IPS-20b (cell line): Measurements from ENCODE around the gene TMCO4.
A peak's percentile ranks its signal among the peaks of the same experiment; 100 is the strongest.

ENCODE experiments used
- H3K27ac ChIP-seq: one replicate; pipeline ENCODE4 v1.5.1; 2013; ENCODE audit warnings: low read length
- H3K27me3 ChIP-seq: 2 replicates; pipeline ENCODE4 v1.6.1; 2013; ENCODE audit warnings: mild to moderate bottlenecking, low read length, inconsistent platforms; ENCODE audit not compliant: insufficient read depth
- H3K36me3 ChIP-seq: 2 replicates; pipeline ENCODE4 v1.6.1; 2013; ENCODE audit warnings: low read depth, mild to moderate bottlenecking, inconsistent platforms, low read length, moderate library complexity; ENCODE audit not compliant: insufficient read depth
- H3K4me1 ChIP-seq: 2 replicates; pipeline ENCODE4 v1.6.1; 2013; ENCODE audit warnings: mild to moderate bottlenecking, control low read depth, inconsistent platforms, low read length, moderate library complexity; ENCODE audit not compliant: insufficient read depth
- H3K4me3 ChIP-seq: 2 replicates; pipeline ENCODE4 v1.5.1; 2013; ENCODE audit warnings: mild to moderate bottlenecking, low read length, inconsistent platforms
- H3K9ac ChIP-seq: 2 replicates; pipeline ENCODE4 v1.6.1; 2013; ENCODE audit warnings: low read depth, mild to moderate bottlenecking, inconsistent platforms, low read length, moderate library complexity
- H3K9me3 ChIP-seq: 2 replicates; pipeline ENCODE4 v1.6.1; 2013; ENCODE audit warnings: mild to moderate bottlenecking, low read depth, low read length, inconsistent platforms; ENCODE audit not compliant: insufficient read depth

TMCO4 gene

DNA sequence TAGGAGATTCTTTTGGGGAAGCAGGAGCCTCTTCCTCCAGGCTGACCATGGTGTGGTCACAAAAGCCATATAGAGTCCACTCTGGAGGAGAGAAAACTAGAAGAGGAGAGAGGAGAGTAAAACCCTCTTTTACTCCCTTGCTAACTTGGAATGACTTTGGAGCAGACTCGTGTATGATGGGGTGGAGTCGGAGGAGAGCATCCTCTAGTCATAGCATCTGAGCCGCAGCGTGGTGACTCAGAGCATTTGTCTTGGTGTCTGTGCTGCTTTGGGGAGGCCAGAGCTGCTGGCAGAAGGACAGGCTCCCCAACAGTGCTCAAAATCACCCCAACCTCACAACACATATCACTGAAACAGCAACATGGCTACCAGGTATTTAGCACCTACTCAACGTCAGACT is 123.9 kb downstream of the TMCO4 start:
- peaks cover 29% of the 10 kb centered on the region for H3K27me3 ChIP-seq
- no peaks in the 10 kb centered on the region for H3K36me3 ChIP-seq
- H3K9me3 ChIP-seq, result no peaks in the 10 kb centered on the region
- H3K9ac ChIP-seq, result no peak overlapping the region
- H3K27ac ChIP-seq, result no peak overlapping the region
- H3K4me3 ChIP-seq, result no peak overlapping the region
- H3K4me1 ChIP-seq, result no peaks in the 10 kb centered on the region; the same call in 1 of the 2 replicates

DNA sequence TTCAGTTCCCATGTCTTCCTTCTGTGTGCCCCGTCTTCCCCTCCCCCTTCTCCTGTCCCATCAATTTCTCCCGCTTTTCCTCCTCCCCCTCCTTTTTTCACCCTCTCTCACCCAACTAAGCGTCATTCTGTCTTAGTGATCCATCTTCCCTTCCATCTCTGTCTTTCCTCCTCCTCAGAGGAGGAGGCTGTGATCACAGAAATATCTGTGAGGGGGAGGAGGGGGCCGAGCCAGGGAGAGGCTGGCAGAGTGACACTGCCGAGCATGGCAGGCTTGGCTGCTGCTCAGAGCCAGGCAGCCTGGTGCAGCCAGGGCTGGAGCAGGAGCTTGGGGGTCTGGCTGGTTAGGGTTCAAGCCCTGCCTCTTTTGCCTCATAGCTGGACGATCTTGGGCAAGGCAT is 127.5 kb downstream of the TMCO4 start:
- no peak overlapping the region for H3K9ac ChIP-seq
- H3K4me1 ChIP-seq, result no peaks in the 10 kb centered on the region; the same call in 1 of the 2 replicates
- H3K9me3 ChIP-seq, result no peaks in the 10 kb centered on the region
- H3K27me3 ChIP-seq, result peaks cover 54% of the 10 kb centered on the region
- no peak overlapping the region for H3K27ac ChIP-seq
- no peak overlapping the region for H3K4me3 ChIP-seq
- no peaks in the 10 kb centered on the region for H3K36me3 ChIP-seq

DNA sequence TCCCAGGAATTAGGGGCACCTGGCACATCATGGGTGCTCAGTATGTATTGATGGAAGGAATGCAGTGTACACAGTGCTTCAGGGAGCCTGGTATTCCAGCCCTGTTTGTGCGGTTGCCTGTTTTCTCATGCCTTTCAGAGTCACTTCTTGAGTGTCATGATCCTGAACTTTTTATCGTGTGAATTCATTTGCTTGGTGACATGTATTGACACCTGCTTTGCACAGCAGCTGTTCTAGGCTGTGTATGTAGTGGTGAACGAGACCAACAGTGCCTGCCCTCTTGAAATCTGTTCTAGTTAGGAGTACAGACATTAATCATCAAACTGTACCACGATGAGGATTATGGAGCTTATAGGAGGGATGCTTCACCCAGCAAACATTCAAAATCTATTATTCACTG is 128.9 kb downstream of the TMCO4 start:
- H3K4me3 ChIP-seq, result no peak overlapping the region
- H3K9ac ChIP-seq, result no peak overlapping the region
- H3K27me3 ChIP-seq, result peaks cover 63% of the 10 kb centered on the region
- H3K9me3 ChIP-seq, result no peaks in the 10 kb centered on the region
- H3K36me3 ChIP-seq, result no peaks in the 10 kb centered on the region
- H3K27ac ChIP-seq, result no peak overlapping the region
- H3K4me1 ChIP-seq, result no peaks in the 10 kb centered on the region

DNA sequence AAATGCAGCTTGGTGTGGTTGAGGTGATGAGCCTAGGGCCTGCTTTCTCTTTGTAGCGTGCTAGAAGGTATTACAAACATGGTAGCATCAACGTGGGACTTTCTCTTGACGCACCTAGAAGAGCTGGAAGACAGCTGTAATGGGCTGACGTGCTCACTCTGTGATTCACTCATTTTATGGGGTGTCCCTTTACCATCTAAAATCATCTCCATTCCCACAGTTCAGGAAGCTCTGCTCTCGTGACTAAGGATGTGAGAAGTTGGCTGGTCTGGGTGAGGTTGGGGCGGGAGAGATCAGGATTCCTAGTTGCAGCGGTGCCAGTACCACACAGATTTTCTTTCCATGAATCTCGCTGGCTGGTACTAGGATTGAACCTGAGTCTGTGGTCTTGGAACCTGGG is 130.8 kb downstream of the TMCO4 start:
- no peaks in the 10 kb centered on the region for H3K9me3 ChIP-seq
- H3K4me3 ChIP-seq, result no peak overlapping the region
- no peak overlapping the region for H3K9ac ChIP-seq
- H3K36me3 ChIP-seq, result no peaks in the 10 kb centered on the region
- H3K27me3 ChIP-seq, result peaks cover 68% of the 10 kb centered on the region
- no peak overlapping the region for H3K27ac ChIP-seq
- no peaks in the 10 kb centered on the region for H3K4me1 ChIP-seq

GRCh38 chr1:19665496-19666465 is 133.9 kb downstream of the TMCO4 start:
- Histone ChIP-seq H3K4me3 (peak overlapping the region; percentile 46; the same call in 1 of the 2 replicates), H3K4me1 (no peaks in the 10 kb centered on the region), H3K9me3 (no peaks in the 10 kb centered on the region), H3K27me3 (peaks cover 80% of the 10 kb centered on the region), H3K9ac (no peak overlapping the region), H3K27ac (no peak overlapping the region), H3K36me3 (no peaks in the 10 kb centered on the region)

- no peaks in the 10 kb centered on the region for H3K4me1 ChIP-seq
- no peaks in the 10 kb centered on the region for H3K36me3 ChIP-seq
- no peak overlapping the region for H3K9ac ChIP-seq
- H3K27me3 ChIP-seq, result peaks cover 83% of the 10 kb centered on the region
- no peaks in the 10 kb centered on the region for H3K9me3 ChIP-seq
- H3K27ac ChIP-seq, result no peak overlapping the region
- peak overlapping the region; percentile 46; the same call in 1 of the 2 replicates for H3K4me3 ChIP-seq
These were observed 134.6 kb downstream of the TMCO4 start for GRCh38 chr1:19665186-19665495.

GRCh38 chr1:19664453-19665185 is 135.1 kb downstream of the TMCO4 start, which contains the start of gene HTR6:
HTR6 (plus strand) TSS chr1:19664875; CDS start chr1:19665754, 879 bp downstream.
- peak within 1 kb of the TSS; percentile 46; the same call in 1 of the 2 replicates for H3K4me3 ChIP-seq
- no peak within 1 kb of the TSS for H3K27ac ChIP-seq
- peaks cover 83% of the 10 kb centered on the region for H3K27me3 ChIP-seq

DNA sequence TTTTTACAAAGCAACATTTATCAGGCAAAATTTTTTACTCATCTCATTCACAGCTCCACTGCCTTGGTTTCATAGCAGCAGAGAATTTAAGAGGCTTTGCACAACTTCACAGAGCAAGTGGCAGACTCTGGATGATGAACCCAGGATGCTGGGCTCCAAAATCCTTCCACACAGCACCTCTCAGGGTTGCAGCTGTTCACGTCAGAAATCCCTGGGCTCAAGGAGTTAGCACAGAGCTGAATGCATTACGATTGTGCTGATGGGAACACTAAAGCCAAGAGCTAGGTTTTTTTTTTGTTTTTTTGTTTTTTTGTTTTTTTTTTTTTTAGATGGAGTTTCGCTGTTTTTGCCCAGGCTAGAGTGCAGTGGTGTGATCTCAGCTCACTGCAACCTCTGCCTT is 137.4 kb downstream of the TMCO4 start:
- no peak overlapping the region for H3K9ac ChIP-seq
- H3K27ac ChIP-seq, result no peak overlapping the region
- peaks cover 6% of the 10 kb centered on the region; the same call in 1 of the 2 replicates for H3K4me1 ChIP-seq
- peaks cover 62% of the 10 kb centered on the region for H3K27me3 ChIP-seq
- no peaks in the 10 kb centered on the region for H3K9me3 ChIP-seq
- no peak overlapping the region for H3K4me3 ChIP-seq
- no peaks in the 10 kb centered on the region for H3K36me3 ChIP-seq

More at GRCh38 chr1:19664453-19665185, 135.1 kb downstream of the TMCO4 start, which contains the start of gene HTR6:
- no peaks in the 10 kb centered on the region for H3K36me3 ChIP-seq
- no peaks in the 10 kb centered on the region for H3K9me3 ChIP-seq
- H3K4me1 ChIP-seq, result peaks cover under 1% of the 10 kb centered on the region; the same call in 1 of the 2 replicates
- no peak within 1 kb of the TSS for H3K9ac ChIP-seq

GRCh38 chr1:19661721-19662228 is 137.9 kb downstream of the TMCO4 start:
- no peaks in the 10 kb centered on the region for H3K36me3 ChIP-seq
- H3K27ac ChIP-seq, result no peak overlapping the region

DNA sequence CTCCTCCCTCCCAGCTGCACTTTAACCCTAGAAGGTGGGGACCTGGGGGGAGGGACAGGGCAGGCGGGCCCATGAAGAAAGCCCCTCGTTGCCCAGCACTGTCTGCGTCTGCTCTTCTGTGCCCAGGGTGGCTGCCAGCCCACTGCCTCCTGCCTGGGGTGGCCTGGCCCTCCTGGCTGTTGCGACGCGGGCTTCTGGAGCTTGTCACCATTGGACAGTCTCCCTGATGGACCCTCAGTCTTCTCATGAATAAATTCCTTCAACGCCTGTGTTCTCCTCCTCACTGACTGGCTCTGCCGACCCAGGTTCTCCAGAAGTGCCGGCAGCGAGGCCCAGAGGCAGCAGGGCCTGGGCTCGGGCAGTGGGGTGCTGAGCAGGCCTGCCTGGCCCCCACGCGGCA is 141.5 kb downstream of the TMCO4 start:
- Histone ChIP-seq H3K9ac (no peak overlapping the region), H3K27ac (no peak overlapping the region), H3K4me1 (peaks cover 6% of the 10 kb centered on the region; the same call in 1 of the 2 replicates), H3K4me3 (no peak overlapping the region), H3K27me3 (peaks cover 21% of the 10 kb centered on the region), H3K36me3 (no peaks in the 10 kb centered on the region), H3K9me3 (no peaks in the 10 kb centered on the region)

More at GRCh38 chr1:19661721-19662228, 137.9 kb downstream of the TMCO4 start:
- H3K4me1 ChIP-seq, result peaks cover 6% of the 10 kb centered on the region; the same call in 1 of the 2 replicates
- no peaks in the 10 kb centered on the region for H3K9me3 ChIP-seq
- H3K9ac ChIP-seq, result no peak overlapping the region
- no peak overlapping the region for H3K4me3 ChIP-seq
- H3K27me3 ChIP-seq, result peaks cover 57% of the 10 kb centered on the region

DNA sequence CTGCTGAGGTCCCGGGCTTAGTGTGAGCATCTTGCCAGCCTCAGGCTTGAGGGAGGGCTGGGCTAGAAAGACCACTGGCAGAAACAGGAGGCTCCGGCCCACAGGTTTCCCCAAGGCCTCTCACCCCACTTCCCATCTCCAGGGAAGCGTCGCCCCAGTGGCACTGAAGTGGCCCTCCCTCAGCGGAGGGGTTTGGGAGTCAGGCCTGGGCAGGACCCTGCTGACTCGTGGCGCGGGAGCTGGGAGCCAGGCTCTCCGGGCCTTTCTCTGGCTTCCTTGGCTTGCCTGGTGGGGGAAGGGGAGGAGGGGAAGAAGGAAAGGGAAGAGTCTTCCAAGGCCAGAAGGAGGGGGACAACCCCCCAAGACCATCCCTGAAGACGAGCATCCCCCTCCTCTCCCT is 142.2 kb downstream of the TMCO4 start:
- peaks cover 14% of the 10 kb centered on the region for H3K27me3 ChIP-seq
- H3K4me1 ChIP-seq, result peaks cover 6% of the 10 kb centered on the region; the same call in 1 of the 2 replicates
- H3K9me3 ChIP-seq, result no peaks in the 10 kb centered on the region
- no peak overlapping the region for H3K27ac ChIP-seq
- no peaks in the 10 kb centered on the region for H3K36me3 ChIP-seq
- no peak overlapping the region for H3K9ac ChIP-seq
- H3K4me3 ChIP-seq, result no peak overlapping the region
